Ascending aorta (tissue), 2 donors: ENCODE measurements around the gene OR51B4. TPM values are rescaled to one million over a fixed set of nuclear protein-coding genes. Genes with fewer than 3 reads are reported as not detected.

Experiments
- DNase-seq, 2 donors: peaks; one replicate each; pipeline ENCODE4 v3.0.0-alpha.2; 2019; ENCODE audit warnings: low spot score in 2 of 2
- H3K27ac ChIP-seq, 2 donors: fragments of 200-600 bp; sonication (generic); one replicate each; pipeline ENCODE4 v1.5.1; 2016 to 2017; ENCODE audit warnings: mild to moderate bottlenecking in 1 of 2
- H3K27me3 ChIP-seq: fragments of 200-600 bp; sonication (generic); one replicate; pipeline ENCODE4 v1.5.1; 2017
- H3K36me3 ChIP-seq, 2 donors: fragments of 200-600 bp; sonication (generic); one replicate each; pipeline ENCODE4 v1.5.1; 2016
- H3K4me1 ChIP-seq, 2 donors: fragments of 200-600 bp; sonication (generic); one replicate each; pipeline ENCODE4 v1.5.1; 2016 to 2017; ENCODE audit warnings: mild to moderate bottlenecking in 1 of 2
- H3K4me3 ChIP-seq, 2 donors: fragments of 200-600 bp; sonication (generic); one replicate each; pipeline ENCODE4 v1.5.1; 2016 to 2017; ENCODE audit warnings: mild to moderate bottlenecking in 1 of 2
- H3K9me3 ChIP-seq, 2 donors: fragments of 200-600 bp; sonication (generic); one replicate each; pipeline ENCODE4 v1.5.1; 2016
- intact Hi-C: fragments of 100-400 bp; cut with DNase I; formaldehyde crosslinking; loops from one replicate; pipeline ENCODE4 v1.15.1; 2023
- total RNA-seq: library from RNA; depleted of rRNA; stranded (reverse); fragments of >200 nt; gene quantifications from one replicate; pipeline ENCODE4 v1.1.0, GENCODE V29; 2016
- TF ChIP-seq, protein P1 (sequence below), 3 experiments: fragments of 200-600 bp in 2 of 3; fragments of 450-650 bp in 1 of 3; sonication (generic) in 2 of 3; IDR thresholded peaks; one replicate each; pipeline ENCODE4 v1.5.1; 2016 to 2019; ENCODE audit warnings: antibody characterized with exemption in 3 of 3, mild to moderate bottlenecking in 1 of 3, moderate library complexity in 1 of 3

OR51B4 gene
- total RNA-seq, 1 donor from 2014 or later = not detected

DNA sequence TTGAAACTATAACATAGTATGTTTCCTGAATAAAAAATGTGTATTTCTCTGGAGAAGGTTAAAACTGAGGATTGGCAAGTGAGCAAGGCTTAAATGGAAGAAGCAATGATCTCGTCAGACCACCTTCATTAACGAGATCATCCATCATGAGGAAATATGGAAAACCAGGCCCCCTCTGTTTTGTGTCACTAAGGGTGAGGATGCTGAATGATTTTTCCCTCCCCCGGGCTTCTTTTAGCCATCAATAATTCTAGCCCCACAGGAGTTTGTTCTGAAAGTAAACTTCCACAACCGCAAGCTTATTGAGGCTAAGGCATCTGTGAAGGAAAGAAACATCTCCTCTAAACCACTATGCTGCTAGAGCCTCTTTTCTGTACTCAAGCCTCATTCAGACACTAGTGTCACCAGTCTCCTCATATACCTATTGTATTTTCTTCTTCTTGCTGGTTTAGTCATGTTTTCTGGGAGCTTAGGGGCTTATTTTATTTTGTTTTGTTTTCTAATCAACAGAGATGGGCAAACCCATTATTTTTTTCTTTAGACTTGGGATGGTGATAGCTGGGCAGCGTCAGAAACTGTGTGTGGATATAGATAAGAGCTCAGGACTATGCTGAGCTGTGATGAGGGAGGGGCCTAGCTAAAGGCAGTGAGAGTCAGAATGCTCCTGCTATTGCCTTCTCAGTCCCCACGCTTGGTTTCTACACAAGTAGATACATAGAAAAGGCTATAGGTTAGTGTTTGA lies 26.2 kb downstream of the OR51B4 start:
- TF ChIP-seq, protein P1, sequence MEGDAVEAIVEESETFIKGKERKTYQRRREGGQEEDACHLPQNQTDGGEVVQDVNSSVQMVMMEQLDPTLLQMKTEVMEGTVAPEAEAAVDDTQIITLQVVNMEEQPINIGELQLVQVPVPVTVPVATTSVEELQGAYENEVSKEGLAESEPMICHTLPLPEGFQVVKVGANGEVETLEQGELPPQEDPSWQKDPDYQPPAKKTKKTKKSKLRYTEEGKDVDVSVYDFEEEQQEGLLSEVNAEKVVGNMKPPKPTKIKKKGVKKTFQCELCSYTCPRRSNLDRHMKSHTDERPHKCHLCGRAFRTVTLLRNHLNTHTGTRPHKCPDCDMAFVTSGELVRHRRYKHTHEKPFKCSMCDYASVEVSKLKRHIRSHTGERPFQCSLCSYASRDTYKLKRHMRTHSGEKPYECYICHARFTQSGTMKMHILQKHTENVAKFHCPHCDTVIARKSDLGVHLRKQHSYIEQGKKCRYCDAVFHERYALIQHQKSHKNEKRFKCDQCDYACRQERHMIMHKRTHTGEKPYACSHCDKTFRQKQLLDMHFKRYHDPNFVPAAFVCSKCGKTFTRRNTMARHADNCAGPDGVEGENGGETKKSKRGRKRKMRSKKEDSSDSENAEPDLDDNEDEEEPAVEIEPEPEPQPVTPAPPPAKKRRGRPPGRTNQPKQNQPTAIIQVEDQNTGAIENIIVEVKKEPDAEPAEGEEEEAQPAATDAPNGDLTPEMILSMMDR (IDR thresholded peaks at IDR 0.05) = no peak
- H3K36me3 ChIP-seq = no peaks in the 10 kb centered on the region
- no peak for DNase-seq
- H3K27ac ChIP-seq = no peak overlapping the region
- H3K4me3 ChIP-seq = no peak overlapping the region
- H3K9me3 ChIP-seq = no peaks in the 10 kb centered on the region
- H3K27me3 ChIP-seq = no peaks in the 10 kb centered on the region
- intact Hi-C loops = no loop called here
- no peaks in the 10 kb centered on the region for H3K4me1 ChIP-seq

DNA sequence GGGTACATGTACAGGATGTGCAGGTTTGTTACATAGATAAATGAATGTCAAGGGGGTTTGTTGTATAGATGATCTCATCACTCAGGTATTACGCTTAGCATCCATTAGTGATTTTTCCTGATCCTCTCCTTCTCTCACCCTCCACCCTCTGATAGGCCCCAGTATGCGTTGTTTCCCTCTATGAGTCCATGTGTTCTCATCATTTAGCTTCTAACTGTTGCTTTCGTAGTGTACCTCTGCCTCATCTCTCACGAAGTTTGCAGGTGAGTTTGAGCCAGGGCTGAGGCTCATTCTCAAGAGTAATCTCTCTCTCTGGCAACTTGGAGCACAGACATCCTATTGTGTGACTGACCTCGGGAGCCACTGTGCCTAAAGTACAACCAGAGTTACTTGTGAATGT lies 27.4 kb downstream of the OR51B4 start:
- H3K27ac ChIP-seq = no peak overlapping the region
- H3K36me3 ChIP-seq = no peaks in the 10 kb centered on the region
- no peak for DNase-seq
- no peaks in the 10 kb centered on the region for H3K9me3 ChIP-seq
- H3K27me3 ChIP-seq = no peaks in the 10 kb centered on the region
- TF ChIP-seq, protein P1 (IDR thresholded peaks at IDR 0.05) = no peak
- H3K4me1 ChIP-seq = no peaks in the 10 kb centered on the region
- H3K4me3 ChIP-seq = no peak overlapping the region
- intact Hi-C loops = no loop called here

DNA sequence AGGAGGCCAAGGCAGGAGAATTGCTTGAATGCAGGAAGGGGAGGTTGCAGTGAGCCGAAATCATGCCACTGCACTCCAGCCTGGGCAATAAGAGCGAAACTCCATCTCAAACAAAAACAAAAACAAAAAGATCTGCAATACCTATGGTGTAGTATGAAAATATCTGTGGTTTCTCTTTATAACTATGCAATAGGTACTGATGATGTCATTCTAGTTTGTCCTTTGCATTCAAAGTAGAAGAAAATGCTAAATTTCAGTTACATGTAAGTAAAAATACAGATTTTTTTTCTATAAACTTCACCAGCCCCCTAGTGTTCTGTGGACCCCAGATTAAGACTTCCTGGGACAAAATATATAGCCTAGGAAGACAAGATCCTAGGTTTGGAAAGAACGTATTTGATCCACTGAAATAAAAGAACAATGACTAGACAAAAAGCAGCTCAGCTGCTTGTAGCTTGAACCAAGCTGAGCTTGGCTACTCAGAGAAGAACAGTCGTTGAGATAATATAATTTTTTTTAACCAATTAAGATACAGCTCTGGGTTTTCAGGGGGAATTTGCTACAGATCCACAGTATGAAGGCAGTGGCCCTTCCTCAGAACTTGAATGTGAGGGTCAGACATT lies 29.2 kb downstream of the OR51B4 start:
- TF ChIP-seq, protein P1 (IDR thresholded peaks at IDR 0.05) = no peak
- H3K36me3 ChIP-seq = no peaks in the 10 kb centered on the region
- no peaks in the 10 kb centered on the region for H3K4me1 ChIP-seq
- no peak overlapping the region for H3K4me3 ChIP-seq
- DNase-seq = no peak
- H3K27me3 ChIP-seq = no peaks in the 10 kb centered on the region
- H3K9me3 ChIP-seq = no peaks in the 10 kb centered on the region
- H3K27ac ChIP-seq = no peak overlapping the region
- intact Hi-C loops = no loop called here

DNA sequence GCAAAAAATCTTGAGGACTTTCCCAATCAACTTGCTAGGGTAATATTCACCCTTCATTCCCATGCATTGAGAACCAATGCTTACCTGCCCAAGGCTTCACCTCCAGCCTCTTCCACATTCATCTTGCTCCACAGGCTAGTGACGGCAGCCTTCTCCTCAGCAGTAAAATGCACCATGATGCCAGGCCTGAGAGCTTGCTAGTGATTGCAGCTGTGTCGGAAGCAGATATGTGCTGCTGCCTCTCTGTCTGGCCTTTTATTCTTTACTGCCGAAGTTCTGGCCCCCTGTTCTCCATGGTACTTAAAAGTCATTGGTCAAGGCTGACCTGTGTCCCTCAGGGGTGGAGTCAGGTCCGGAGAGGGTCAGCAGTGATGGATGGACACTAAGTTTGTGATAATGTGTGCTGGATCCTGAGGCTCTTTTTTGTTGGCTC lies 32.0 kb downstream of the OR51B4 start, which contains the start of gene HBE1:
Gene HBE1 (minus strand): TSS at position 231 of the 433 bp plus-strand sequence. CDS start 55 bp downstream, at position 176.
- TF ChIP-seq, protein P1 (IDR thresholded peaks at IDR 0.05) = no peak
- intact Hi-C loops = no loop called here

DNA sequence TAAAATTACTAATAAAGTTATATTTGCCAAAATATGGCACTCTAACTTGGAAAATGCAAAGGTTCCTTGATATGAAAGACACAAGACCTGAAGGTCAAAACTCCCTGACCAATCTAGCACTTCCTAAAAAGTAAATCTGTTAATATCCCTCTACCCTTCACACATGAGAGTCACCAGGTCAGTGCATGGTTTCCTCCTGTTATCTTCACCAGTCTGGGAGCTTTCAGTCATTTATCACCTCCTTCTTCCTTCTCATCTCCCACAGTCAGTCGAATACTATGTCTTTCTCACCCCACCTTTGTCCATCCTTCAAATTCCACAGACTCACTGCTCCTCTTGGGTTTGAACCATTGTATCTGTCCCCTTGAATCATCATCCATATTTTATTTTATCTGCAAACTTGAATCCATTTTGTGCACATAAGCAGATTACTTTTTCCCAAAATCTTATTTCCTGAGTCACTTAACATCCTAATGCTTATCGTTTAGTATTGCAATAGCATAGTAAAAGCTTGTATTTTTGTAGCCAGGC lies 34.6 kb downstream of the OR51B4 start:
- Histone ChIP-seq H3K4me1 (no peaks in the 10 kb centered on the region), H3K9me3 (no peaks in the 10 kb centered on the region), H3K27ac (no peak overlapping the region), H3K36me3 (no peaks in the 10 kb centered on the region), H3K4me3 (no peak overlapping the region), H3K27me3 (no peaks in the 10 kb centered on the region)
- DNase-seq = no peak
- intact Hi-C loops = no loop called here
- TF ChIP-seq, protein P1 (IDR thresholded peaks at IDR 0.05) = no peak

More for the DNA sequence above, 32.0 kb downstream of the OR51B4 start, which contains the start of gene HBE1:
- Histone ChIP-seq H3K4me1 (no peaks in the 10 kb centered on the region), H3K9me3 (no peaks in the 10 kb centered on the region), H3K27me3 (no peaks in the 10 kb centered on the region), H3K36me3 (no peaks in the 10 kb centered on the region), H3K27ac (no peak within 1 kb of the TSS), H3K4me3 (no peak within 1 kb of the TSS)
- DNase-seq = no peak
